Measurements from ENCODE around the gene MLEC. TPM values are rescaled to one million over a fixed set of nuclear protein-coding genes. Genes with fewer than 3 reads are reported as not detected.

MLEC gene
- total RNA-seq, 1 donor from 2014 or later = 47.5 TPM

GRCh38 chr12:120703311-120703942 is 16.5 kb downstream of the MLEC start:
- no peak overlapping the region for H3K4me3 ChIP-seq
- no peaks in the 10 kb centered on the region for H3K27me3 ChIP-seq
- TF ChIP-seq CTCF (IDR thresholded peaks at IDR 0.05) = no peak
- no peaks in the 10 kb centered on the region for H3K4me1 ChIP-seq
- H3K9me3 ChIP-seq = no peaks in the 10 kb centered on the region
- H3K27ac ChIP-seq = no peak overlapping the region
- intact Hi-C loops (cut with DNase I) = no loop called here
- peaks cover 20 to 44% of the 10 kb centered on the region in 2 donors for H3K36me3 ChIP-seq
- DNase-seq (ENCODE audit: low spot score in 2 of 2) = no peak

GRCh38 chr12:120705618-120706017 is 18.7 kb downstream of the MLEC start:
- H3K36me3 ChIP-seq = peaks cover 5 to 24% of the 10 kb centered on the region in 2 donors
- H3K27me3 ChIP-seq = no peaks in the 10 kb centered on the region
- H3K4me1 ChIP-seq = peaks cover 0 to 2% of the 10 kb centered on the region in 2 donors
- no peak overlapping the region for H3K27ac ChIP-seq
- DNase-seq (ENCODE audit: low spot score in 2 of 2) = no peak
- no peak overlapping the region for H3K4me3 ChIP-seq
- TF ChIP-seq CTCF (IDR thresholded peaks at IDR 0.05) = no peak
- no peaks in the 10 kb centered on the region for H3K9me3 ChIP-seq
- intact Hi-C loops (cut with DNase I) = no loop called here

- H3K27me3 ChIP-seq = no peaks in the 10 kb centered on the region
- H3K36me3 ChIP-seq = peaks cover 5 to 20% of the 10 kb centered on the region in 2 donors
- no peak for DNase-seq (ENCODE audit: low spot score in 2 of 2)
- TF ChIP-seq CTCF (IDR thresholded peaks at IDR 0.05) = no peak
- H3K4me1 ChIP-seq = peaks cover 0 to 2% of the 10 kb centered on the region in 2 donors
- no peak overlapping the region for H3K27ac ChIP-seq
- intact Hi-C loops (cut with DNase I) = no loop called here
- H3K9me3 ChIP-seq = no peaks in the 10 kb centered on the region
- no peak overlapping the region for H3K4me3 ChIP-seq
These were observed 19.1 kb downstream of the MLEC start for GRCh38 chr12:120706029-120706428.

GRCh38 chr12:120708651-120709050 is 21.7 kb downstream of the MLEC start:
- Histone ChIP-seq H3K4me3 (no peak overlapping the region), H3K36me3 (peaks cover 0 to 3% of the 10 kb centered on the region in 2 donors), H3K9me3 (no peaks in the 10 kb centered on the region), H3K27ac (no peak overlapping the region), H3K27me3 (no peaks in the 10 kb centered on the region), H3K4me1 (peaks cover 0 to 9% of the 10 kb centered on the region in 2 donors)
- no peak for TF ChIP-seq CTCF (IDR thresholded peaks at IDR 0.05)
- intact Hi-C loops (cut with DNase I) = no loop called here
- no peak for DNase-seq (ENCODE audit: low spot score in 2 of 2)

- H3K9me3 ChIP-seq = no peaks in the 10 kb centered on the region
- H3K36me3 ChIP-seq = peaks cover 6 to 12% of the 10 kb centered on the region in 2 donors
- H3K4me3 ChIP-seq = peak within 1 kb of the TSS; percentile 72 to 82
- intact Hi-C loops (cut with DNase I) = loop anchor here (1.0 kb wide), 2 partner anchors 23 to 63 kb away; partner anchors contain the start of gene MLEC
- DNase-seq (ENCODE audit: low spot score in 2 of 2) = peak in 1 of 2 donors; percentile 74
- TF ChIP-seq CTCF (IDR thresholded peaks at IDR 0.05) = no peak
- H3K27me3 ChIP-seq = no peaks in the 10 kb centered on the region
- H3K27ac ChIP-seq = peak within 1 kb of the TSS; percentile 72 to 86
- H3K4me1 ChIP-seq = peaks cover 0 to 9% of the 10 kb centered on the region in 2 donors
These were observed 23.3 kb downstream of the MLEC start, which contains the start of gene UNC119B for GRCh38 chr12:120710031-120710804. Gene UNC119B (plus strand): TSS chr12:120710458. CDS start chr12:120710475, 17 bp downstream.

Measured in ascending aorta (tissue), 2 donors.